Loucy (cell line): Measurements from ENCODE around the gene GPR18.

Experiments used
- CTCF ChIP-seq: fragments of 200-600 bp; sonication (generic); conservative IDR thresholded peaks from 2 replicates; pipeline ENCODE4 v1.5.1; 2014; ENCODE audit warnings: mild to moderate bottlenecking, antibody characterized with exemption, low read length
- EZH2phosphoT487 ChIP-seq: fragments of 200-600 bp; IDR thresholded peaks from 2 replicates; pipeline ENCODE4 v1.6.1; 2018; ENCODE audit warnings: antibody characterized with exemption, mild to moderate bottlenecking, moderate library complexity, borderline replicate concordance

GRCh38 chr13:99231721-99232120 lies 26.5 kb downstream of the GPR18 start:
- TF ChIP-seq CTCF: no peak
- TF ChIP-seq EZH2phosphoT487: no peak
